Stimulated activated CD8-positive, alpha-beta memory T cell treated with anti-CD3 and anti-CD28 coated beads, Interleukin-4, amount 100 ng/mL, for 1 hour (primary cell): Measurements from ENCODE around the gene KRT72.

Experiments
- DNase-seq, 2 donors: peaks; one replicate each; pipeline ENCODE4 v3.0.0-alpha.2; 2020; ENCODE audit warnings: low read depth in 2 of 2, low spot score in 1 of 2

The KRT72 gene

DNA sequence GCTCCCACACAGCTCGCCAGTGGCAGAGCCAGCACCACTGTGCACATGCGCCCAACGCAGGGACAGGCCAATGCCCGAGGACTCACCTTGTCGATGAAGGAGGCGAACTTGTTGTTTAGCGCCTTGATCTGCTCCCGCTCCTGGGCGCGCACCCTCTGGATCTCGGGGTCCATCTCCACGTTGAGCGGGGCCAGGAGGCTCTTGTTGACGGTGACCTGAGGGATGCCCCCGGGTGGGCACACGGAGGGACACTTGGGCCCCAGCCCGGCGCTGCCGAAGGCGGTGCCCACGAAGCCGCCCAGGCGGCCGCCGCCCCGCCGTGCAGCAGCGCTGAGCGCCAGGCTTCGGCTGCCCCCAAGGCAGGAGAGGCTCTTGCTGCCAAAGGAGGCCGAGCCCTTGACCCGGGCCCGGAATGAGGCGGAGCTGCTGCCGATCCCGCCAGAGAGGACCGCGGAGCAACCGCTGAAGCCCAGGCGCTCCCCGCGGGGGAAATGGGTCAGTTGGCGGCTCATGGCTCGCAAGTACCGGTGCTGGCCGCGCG, at the start of gene KRT72:
Gene KRT72 (minus strand): TSS at position 523 of the 541 bp plus-strand sequence. CDS start 11 bp downstream, at position 512.
- DNase-seq, result no peak

DNA sequence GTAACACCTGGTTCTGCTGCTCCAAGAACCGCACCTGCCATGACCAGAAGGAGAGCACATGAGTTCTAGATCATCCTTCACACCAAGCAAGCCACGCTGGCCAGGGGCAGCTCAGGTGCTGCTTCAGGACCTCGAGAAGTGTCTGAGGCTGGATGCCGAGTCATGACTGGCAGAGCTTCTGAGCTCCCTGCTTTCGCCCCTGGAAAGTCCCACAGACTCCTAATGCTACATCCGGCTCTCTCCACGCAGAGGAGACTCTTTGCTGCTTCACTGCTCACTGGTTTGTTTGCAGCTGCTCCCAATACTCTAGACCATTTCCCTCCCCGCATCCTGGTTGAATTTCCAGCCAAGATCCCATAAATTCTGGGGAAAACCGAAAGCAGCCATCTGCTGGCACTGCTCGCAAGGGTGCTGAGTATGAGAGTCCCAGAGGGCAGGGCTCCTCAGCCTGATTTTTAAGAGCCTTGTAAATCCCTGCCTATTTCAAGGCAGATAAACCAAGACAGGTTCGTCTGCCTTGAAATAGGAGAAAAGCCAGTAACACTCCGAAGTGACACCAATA, 49.3 kb upstream of the KRT72 start:
- no peak for DNase-seq

DNA sequence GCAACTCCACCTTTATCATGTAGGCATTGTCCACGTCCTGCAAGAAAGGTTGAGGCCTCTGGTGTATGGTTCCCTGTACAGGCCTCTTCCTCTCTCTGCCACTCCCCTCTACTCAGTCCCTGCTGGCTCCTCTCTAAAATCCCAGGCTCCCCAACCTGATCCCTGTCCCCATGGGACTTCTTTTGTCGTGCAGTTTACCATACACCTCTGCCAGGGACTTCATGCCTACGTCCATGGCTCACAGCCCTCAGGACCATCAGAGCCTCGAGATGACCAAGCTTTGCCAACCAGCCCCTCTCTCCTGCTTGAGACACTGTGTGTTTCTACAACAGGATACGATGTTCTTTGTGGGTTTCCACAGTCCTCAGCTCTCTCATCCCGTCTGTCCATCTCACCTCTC, 47.8 kb upstream of the KRT72 start:
- DNase-seq, result no peak

DNA sequence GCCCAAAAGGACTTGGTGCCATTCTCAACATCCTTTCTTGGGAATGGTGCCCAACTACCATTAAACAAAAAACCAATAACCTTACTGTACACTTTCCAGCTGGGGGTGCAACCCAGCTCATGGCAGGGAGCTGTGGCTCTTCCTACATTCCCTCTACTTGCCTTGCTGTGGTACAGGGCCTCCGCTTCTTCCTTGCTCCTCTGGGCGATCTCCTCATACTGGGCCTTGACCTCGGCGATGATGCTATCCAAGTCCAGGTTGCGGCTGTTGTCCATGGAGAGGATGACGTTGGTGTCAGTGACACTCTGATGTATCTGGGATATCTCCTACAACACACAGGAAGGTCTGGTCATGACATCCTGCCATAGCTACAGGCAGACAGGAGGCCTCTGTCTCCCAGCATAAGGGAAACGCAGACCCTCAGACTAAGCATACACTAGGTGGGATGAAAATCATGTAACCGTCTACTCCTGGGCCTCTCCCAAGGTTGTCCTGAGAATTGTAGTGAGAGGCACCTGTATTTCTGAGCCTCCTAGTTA, 46.8 kb upstream of the KRT72 start:
- DNase-seq, result no peak

DNA sequence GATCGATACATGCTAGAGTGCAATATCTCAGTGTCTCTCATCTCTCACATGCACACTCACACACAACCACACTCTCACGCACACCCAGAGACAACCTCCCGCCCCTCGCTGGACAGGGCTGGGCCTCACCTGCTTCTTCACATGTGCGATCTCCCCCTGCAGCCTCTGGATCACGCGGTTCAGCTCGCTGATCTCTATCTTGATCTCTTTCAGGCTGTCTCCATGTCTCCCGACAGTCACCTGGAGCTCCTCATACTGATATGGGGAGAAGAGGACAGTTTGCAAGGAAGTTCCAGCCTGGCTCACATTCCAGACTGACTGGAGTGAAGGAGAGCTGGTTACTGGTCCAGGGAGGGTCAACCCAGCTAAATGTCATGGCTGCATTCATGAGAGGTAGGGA, 46.3 kb upstream of the KRT72 start:
- DNase-seq, result no peak

DNA sequence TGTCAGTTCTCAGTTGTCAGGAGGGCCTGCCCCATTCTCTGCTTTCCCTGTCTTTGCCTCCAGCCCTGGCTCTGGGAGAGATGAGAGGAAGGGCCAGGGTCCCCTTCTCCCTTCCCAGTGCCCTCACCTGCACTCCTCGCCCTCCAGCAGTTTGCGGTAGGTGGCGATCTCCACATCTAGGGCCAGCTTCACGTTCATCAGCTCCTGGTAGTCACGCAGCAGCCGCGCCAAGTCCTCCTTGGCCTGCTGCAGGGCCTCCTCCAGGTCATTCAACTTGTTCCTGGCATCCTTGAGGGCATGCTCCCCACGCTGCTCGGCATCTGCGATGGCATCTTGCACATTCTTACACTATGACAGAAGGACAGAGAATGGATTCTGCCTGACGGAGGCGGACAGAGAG, 45.4 kb upstream of the KRT72 start:
- DNase-seq, result no peak

DNA sequence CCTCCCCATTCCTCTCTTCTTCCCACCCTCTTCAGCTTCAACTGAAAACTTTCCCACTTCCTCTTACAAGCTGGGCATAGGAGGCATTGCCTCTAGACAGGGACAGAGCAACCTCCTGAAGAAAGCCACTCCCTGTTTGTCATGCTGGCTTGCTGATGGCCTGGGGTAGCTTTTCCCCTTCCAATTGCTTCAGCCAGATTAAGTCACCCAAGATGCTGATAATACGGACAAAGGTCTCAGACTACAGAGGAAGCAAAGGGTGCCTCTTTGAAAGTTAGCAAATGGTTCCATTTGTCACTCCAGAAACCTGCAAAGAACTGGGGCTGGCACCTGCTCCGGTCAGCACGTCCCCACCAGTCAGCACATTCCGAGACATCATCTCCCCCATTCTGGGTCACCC, 44.7 kb upstream of the KRT72 start:
- no peak for DNase-seq

DNA sequence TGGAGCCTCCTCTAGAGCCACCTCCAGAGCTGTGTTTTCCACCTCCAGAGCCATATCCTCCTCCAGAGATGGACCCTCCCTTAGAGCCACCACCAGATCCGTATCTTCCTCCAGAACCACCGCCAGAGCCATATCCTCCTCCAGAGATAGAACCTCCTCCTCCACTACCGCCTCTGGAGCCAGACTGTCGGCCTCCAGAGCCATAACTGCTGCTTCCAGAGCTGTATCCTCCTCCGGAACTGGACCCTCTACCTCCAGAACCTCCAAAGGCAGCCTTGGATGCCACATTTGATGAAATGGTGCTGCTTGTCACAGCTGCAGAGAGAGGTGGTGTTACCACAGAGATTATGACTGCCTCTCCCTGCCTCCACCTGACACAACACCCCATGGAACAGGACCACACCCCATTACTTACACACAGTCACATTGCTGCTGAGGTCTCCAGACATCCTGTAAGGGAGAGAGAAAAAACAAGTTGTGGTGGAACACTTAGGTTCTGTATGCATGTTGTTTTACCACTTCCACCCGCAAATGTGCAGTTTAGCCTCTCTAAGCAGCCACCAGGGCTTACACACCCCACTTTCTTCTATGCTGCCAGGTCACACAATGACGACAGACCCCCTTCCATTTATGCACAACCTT, 44.0 kb upstream of the KRT72 start:
- DNase-seq, result peak in 1 of 2 donors; percentile 21

DNA sequence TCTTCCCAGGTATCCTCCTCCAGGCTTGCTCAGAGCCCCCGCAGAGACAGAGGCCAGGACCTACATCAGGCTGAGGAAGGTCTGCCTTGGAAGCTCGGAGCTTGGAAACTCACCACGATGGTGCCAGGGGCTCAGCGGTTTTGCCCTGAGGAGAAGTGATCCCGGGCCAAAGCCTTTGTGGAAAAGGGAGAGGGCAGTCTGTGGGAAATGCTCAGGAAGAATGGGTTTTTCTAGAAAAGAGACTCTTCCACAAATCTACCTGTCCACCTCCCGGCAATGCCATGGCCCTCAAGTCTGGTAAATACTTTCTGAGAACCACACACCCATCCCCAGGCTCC, 42.8 kb upstream of the KRT72 start:
- no peak for DNase-seq

DNA sequence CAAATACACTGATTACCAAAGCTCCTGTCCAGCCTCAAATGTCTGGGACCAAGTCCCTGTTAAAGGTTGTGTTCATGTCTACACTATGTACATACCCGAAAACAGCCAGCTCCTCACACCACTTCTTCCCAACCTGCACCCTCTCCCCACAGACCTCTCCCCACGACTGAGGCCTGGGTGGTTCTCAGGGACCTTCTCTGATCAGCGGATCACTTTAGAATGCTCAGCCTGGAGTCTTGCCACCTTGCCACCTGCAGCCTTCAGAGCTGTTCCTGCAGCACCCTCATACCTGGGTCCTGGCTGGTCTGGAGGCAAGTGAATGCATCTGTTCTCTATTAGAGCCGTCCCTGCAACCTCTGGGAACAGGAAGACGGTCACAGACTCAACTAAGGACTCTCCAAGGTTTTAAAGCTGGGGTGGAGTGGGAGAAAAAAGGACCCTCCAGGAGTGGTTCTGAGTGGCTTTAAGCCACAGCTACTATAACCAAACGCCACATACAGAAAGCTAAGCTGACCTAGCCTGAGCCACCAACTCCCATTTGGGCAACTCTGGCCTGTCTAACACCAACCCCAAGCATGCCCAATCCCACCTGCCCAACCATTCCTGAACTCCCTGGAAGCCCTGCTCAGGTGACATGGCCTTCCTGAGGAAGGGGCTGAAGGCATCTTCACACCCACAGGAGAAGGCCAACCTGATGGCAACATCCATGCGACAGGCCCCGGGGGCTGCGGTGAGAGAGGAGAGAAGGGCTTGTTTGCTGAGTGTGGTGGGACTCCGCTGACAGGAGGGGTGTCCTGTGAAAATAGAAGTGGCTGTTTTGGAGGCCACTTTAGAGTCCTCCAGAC, 42.2 kb upstream of the KRT72 start:
- no peak for DNase-seq

DNA sequence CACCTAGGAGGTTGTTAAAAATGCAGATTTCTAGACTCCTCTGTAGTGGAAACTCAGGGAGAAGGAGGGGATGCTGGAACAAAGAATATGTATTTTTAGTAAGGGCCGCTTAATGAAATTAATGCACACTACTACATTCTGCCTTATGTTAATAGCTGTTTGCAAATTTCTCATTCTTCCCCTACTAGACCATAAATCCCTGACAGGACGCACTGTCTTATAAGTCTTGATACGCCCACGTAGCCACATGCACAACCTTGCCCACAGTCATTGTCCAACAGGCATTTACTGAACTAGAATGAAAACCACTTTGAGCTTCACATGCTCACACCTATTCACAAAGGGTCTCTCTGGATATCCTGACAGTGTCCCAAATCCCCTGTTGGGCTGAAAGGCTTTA, 40.2 kb upstream of the KRT72 start:
- no peak for DNase-seq

DNA sequence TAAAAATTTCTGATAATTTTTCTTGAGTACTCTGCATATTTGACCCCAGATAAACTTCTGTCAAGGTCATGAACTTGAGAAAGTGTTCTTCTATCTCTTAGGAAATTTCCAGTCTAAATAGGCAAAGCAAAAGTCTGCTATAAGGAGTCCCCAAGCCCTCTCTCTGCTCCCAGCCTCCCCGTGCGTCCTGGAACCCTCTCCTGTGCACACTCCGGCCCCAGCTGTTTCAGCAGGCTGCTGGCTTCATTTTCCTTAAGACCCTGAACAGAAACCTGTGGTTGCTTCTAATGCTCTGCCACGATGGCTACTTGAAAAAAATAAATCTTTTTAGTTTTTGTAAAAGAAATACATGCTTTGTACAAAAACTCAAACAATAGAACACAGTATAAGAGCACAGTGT, 36.0 kb upstream of the KRT72 start:
- no peak for DNase-seq

DNA sequence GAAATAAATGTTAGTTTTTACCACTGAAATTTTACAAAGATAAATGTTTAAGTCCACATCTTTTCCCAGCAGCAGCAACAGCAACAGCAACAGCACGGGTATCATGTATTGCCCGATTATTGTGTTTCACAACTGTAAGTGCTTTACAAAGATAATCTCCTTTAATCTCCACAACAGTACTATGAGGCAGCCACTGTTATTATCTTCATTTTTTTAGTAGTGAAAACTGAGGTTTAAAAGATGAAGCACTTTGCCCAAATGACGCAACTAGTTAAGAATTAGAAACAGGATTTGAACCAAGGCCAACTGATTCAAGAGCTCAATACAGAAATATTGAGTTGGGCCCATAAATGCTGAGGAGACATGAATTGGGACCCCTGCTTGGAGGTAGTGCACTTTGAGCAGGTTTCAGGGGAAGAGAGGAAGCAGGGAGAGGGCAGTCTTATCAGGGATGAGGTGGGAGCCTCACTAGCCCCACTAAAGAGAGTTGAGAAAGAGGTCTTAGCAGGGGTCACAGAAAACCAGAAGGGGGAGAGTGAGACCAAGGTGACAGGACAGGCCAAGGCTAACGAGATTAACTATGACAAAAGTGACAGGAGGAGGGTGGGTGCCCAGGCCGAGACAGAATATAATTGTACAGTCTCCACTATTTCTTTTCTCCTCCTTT, 35.5 kb upstream of the KRT72 start:
- DNase-seq, result no peak

DNA sequence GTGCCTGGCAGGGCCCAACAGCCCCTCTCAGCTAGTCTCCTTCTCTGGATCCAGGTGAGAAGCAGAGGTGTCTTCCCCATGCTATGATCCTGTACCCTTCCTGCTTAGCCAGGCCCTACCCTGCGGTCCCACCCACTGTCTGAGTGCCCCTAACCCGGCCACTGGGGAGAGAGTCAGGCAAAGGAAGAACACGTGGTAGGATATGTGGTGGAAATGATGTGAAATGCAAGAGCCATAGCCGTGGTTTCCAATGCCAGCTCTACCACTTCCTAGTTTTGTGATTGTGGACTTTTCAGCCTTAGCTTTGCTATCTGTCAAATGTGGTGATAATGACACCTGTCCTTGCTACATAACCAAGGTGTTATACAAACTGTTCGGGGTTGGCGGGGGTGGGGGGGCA, 34.9 kb upstream of the KRT72 start:
- DNase-seq, result no peak

DNA sequence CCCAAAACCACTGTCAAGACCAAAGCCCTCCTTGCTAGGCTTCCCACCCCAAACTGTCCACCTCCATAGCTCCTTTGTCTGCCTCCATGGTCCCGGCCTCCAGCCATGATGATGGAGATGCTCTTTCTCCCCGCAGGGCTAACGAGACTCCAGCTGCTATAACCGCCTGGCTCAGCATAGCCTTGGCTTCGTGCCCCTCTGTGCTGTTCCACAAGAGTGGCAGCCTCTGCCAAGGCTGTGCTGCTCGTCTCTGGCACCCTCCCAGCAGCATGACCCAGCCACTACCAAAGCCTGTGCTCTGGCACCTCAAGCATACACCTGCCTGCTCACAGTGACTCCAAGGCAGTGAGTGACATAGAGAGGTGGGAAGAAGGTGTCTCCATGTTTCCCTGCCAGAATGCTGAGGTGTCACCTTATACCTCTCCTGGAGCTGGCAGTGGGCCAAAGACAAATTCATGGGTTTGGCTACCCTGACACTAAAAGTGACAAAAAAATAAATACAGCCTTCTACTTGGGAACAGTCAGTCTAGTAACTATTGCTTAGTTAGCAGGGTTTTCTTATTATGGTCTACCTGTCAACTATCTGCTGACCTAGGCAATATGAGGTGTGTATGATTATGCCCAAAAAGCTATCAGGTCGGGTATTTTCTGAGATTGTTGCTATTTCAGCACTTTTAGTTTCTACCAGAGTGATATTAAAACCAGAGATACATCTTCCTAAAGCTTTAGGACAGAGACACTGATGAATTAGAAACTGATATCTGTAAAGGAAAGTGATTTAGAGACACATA, 33.2 kb upstream of the KRT72 start:
- DNase-seq, result no peak

DNA sequence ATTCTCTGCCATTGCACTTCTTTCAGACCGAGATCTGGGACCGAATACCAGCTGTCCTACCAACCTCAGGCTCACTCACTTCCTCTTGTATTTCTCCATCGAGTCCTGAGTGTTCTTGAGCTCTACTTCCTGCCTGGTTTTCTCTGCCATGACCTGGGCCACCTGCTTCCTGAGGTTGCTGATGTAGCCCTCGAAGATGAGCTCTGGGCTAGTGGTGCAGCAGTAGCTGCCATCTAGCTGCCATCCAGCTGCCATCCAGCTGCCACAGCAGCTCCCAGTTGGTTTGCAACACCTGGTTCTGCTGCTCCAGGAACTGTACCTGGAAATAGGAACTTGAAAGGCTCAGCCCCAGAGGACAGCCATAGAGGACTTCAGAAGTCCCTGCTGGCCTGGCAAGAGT, 32.1 kb upstream of the KRT72 start:
- no peak for DNase-seq

DNA sequence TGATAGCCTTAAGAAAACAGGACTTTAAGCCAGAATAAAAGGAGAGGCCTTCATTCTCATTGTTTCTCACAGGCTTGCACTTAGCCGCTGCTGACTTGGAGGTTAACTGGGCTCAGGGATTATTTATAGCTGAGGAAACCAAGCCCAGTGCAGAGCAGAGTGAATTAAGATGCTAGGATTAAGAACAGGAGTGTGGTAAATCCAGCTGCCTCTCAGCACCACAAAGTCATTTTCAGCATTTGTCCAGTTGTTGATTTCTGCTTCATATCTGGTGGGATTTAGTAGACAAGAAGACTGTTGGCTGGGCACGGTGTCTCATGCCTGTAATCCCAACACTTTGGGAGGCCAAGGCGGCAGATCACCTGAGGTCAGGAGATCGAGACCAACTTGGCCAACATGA, 31.4 kb upstream of the KRT72 start:
- DNase-seq, result no peak

DNA sequence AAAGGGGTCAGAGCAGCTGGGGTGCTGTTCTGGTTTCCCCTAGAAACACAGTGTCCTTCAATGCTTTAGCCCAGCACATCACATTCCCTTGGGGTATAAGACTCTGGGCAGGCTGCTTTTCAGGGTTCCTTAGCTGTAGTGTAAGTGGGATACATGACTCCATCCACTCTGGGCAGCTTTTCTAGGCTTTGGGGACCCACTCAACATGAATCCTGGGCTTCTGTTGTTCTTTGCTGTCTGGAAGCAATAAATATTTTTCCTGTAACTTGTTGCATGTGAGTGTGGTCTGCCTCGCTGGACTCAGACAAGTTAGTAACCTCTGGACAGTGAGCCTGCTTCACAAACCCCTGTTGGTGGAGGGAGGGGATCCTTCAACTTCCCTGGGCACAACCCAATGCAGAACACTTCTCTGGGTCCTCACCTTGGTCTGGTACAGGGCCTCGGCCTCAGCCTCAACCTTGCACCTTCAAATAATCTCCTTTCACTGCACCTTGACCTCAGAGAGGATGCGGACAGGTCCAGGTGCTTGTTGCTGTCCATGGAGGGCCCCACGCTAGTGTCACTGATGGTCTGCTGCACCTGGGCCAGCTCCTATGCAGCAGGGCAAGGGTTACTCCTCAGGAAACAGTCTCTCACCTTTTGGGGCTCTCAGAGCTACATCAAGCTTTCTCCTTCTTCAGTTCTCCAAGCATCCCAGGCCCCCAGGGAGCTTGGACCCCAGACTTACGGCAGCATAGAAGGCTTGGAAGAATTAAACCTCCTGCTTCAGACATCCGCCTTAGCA, 30.6 kb upstream of the KRT72 start:
- DNase-seq, result no peak

DNA sequence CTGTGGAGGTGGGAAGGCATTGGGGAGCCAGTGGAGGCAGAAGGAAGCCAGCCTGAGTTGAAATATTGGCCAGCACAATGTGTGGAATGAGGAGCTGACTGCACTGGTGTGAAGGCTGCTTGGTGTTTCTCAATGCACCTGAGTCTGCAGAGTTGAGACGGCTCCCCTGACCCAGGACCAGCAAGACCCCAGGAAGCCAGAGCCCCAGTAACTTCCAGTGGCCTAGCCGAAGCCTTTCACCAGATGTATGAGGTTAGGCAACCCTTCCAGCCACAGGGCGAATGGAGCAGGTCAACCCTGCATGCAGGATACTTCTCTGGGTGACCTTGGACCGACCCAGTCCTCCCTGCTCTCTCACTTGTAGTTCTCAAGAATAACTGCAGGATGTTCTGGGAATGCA, 30.0 kb upstream of the KRT72 start:
- no peak for DNase-seq

DNA sequence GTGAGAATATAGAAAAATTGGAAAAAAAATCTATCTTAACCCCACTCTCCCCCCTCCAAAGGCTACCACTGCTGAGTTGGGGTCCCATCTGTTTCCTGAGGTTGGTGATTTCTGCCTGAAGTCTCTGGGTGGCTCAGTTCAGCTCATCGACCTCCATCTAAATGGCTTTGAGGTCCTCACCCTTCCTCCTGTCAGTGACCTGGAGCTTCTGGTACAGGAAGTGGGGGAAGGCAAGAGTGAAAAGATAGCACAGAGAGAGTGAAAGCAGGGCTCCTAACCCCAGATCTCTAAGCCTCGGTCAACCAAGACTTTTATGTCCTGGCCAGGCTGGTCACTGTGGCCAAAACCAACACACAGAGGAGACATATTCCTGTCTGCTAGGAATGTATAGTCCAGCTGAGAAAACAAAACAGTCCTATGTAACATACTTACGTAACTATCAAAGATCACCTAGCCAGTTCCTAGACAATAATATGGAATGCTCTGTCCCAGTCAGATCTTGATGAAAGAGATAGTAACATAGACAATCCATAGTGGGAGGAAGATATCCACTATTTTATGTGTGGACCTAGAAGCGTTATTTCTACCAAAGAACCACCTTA, 29.4 kb upstream of the KRT72 start:
- DNase-seq, result no peak
